ENCODE data around the gene SCFD1. TPM values are rescaled to one million over a fixed set of nuclear protein-coding genes. Genes with fewer than 3 reads are reported as not detected.

The SCFD1 gene
- total and polyA plus RNA-seq, 10 of the 15 experiments (the other 5 are each of a cell fraction or from before 2014, with no cell fraction given), result 61.5 to 98.4 (median 82.5) TPM

DNA sequence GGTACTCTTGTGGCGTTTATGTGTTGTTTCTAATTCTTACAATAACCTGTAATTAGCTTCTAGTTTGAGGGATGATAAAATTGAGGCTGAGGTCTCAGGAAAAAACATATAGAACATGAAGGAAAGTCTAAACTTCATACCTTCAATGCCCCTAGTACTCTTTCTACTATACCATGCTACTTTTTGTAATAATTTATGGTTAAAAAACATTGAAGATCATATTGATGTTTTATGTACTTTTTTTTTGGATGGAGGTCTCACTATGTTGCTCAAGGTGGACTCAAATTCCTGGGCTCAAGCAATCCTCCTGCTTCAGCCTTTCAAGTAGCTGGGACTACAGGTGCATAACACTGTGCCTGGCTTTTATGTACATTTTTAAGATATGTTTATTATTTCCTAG, 49.3 kb upstream of the SCFD1 start:
- Histone ChIP-seq H3K4me3 (no peak overlapping the region), H3K4me2 (ENCODE audit: control insufficient read depth, insufficient read depth) (no peak overlapping the region), H3K27me3 (replicated peaks in 1 of 2; ENCODE audit: control insufficient read depth in 2 of 2, insufficient read depth in 2 of 2, low read length in 1 of 2) (no peaks in the 10 kb centered on the region), H4K20me1 (ENCODE audit: control insufficient read depth, insufficient read depth) (no peaks in the 10 kb centered on the region), H3K9ac (ENCODE audit: control insufficient read depth, insufficient read depth, low read length) (no peak overlapping the region), H3K4me1 (ENCODE audit: control insufficient read depth, insufficient read depth, low read length) (no peaks in the 10 kb centered on the region), H3K36me3 (ENCODE audit: control insufficient read depth in 2 of 2, insufficient read depth in 2 of 2, low read length in 1 of 2) (no peaks in the 10 kb centered on the region), H3K9me3 (replicated peaks; ENCODE audit: control insufficient read depth, insufficient read depth, low read length) (peaks cover 2% of the 10 kb centered on the region; the same call in 2 of the 3 replicates), H3K27ac (ENCODE audit: control insufficient read depth, insufficient read depth) (no peak overlapping the region), H2AFZ (ENCODE audit: control insufficient read depth, low read depth, low read length) (no peak overlapping the region), H3K79me2 (ENCODE audit: control insufficient read depth, insufficient read depth, low read length) (peaks cover 95% of the 10 kb centered on the region)
- POLR2A ChIA-PET, result interaction anchor here (1.1 kb wide), 1 partner anchor 10 kb away, joined by 4 read pairs; no protein-coding TSS in a partner anchor
- DNase-seq (ENCODE audit: low read depth, low spot score) (no peak), FAIRE-seq (no peak), ATAC-seq (no peak)
- RAD21 ChIA-PET (ENCODE audit: unreplicated experiment), result no interaction called here
- no TSS peak for BruUV-seq (replicated peaks)
- SMC1A ChIA-PET (ENCODE audit: uncharacterized antibody, unreplicated experiment), result no interaction called here
- 92% methylated on average over 1 of the region's 1 CpG for WGBS (ENCODE audit: insufficient coverage, insufficient replicate concordance, low lambda C conversion rate, missing lambda C conversion rate)
- CTCF ChIA-PET, result interaction anchor here (0.6 to 0.9 kb wide), 3 partner anchors 9 to 49 kb away, joined by 3 read pairs; partner anchors contain the start of gene SCFD1
- in situ Hi-C loops (cut with MboI) (no loop called here), intact Hi-C loops (cut with micrococcal nuclease; ENCODE audit: unreplicated experiment) (no loop called here)
- TF ChIP-seq JUND (IDR thresholded peaks at IDR 0.05; ENCODE audit: low read depth, low read length) (no peak), MYC (IDR thresholded peaks at IDR 0.05; ENCODE audit: insufficient read depth, insufficient read length, insufficient replicate concordance, low read length, severe bottlenecking) (no peak), MXI1 (IDR thresholded peaks at IDR 0.05; ENCODE audit: low read depth, low read length) (no peak), RB1 (IDR thresholded peaks at IDR 0.05; ENCODE audit: borderline replicate concordance) (no peak), HDAC2 (IDR thresholded peaks at IDR 0.05) (no peak)
- TF ChIP-seq, protein P1, sequence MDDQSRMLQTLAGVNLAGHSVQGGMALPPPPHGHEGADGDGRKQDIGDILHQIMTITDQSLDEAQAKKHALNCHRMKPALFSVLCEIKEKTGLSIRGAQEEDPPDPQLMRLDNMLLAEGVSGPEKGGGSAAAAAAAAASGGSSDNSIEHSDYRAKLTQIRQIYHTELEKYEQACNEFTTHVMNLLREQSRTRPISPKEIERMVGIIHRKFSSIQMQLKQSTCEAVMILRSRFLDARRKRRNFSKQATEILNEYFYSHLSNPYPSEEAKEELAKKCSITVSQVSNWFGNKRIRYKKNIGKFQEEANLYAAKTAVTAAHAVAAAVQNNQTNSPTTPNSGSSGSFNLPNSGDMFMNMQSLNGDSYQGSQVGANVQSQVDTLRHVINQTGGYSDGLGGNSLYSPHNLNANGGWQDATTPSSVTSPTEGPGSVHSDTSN (IDR thresholded peaks at IDR 0.05; ENCODE audit: insufficient replicate concordance, low read depth, low read length), result no peak
